ENCODE data around the gene GNPAT.

The GNPAT gene

DNA sequence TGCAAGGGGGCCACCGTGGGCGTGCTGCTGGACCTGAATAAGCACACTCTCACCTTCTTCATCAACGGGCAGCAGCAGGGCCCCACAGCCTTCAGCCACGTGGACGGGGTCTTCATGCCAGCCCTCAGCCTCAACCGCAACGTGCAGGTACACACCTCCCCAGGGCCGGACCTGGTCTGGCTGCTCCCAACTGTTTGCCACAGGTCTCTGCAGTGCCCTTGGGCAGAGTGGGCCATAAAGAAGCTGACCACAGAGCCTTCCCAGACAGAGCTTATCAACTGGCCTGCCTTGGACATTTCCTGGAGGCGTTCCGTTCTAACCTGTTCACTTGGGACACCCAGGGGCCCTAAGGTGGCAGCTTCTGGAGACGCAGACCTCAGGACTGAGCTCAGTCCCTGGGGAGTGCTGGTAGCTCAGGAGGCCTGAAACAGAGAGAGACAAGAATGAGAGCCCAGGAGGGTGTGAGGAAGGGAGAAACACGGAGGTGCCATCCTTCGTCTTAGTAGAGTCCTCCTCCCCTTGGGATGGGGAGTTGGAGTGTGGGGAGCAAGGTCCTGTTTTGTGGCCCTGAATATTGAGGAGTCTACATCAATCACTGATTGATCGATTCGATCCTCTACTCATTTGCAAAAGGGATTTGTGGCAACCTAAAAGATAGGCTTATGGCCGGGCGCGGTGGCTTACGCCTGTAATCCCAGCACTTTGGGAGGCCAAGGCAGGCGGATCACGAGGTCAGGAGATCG lies 27.0 kb upstream of the GNPAT start:
- no peak for DNase-seq (ENCODE audit: low read depth, low spot score)

- DNase-seq (ENCODE audit: low read depth, low spot score) = no peak
Observed at GRCh38 chr1:231214918-231215680, 25.9 kb upstream of the GNPAT start.

DNA sequence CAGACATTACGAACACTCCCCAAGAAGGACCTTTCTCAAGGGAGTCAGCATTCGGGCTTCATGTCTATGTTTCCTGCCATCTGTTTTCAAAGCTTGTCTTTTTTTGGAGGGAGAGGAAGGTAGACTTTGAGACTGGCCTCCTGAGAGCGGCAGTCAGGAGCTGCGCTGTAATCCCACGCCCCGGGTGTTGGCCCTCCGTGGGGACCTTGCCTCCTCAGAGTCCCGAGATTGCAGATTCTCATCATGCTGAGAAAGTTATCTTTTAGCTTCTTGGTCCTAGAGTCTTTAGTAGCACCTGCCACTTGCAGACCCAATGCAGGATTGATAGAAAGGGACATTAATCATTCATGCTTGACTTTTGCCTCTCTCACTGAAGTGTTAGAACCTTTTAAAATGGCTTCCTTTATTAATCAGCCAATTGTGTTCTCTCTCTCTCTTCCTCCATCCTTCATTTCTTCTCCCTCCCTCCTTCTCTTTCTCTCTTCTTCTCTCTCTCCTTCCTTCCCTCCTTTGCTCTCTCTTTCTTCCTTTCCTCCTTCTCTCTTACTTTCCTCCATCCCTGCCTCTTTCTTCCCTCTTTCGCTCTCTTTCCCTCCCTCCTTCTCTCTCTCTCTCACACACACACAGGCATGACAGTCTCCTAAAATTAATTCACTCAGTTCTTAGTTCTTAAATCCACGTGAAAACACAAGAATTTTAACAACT lies 25.2 kb upstream of the GNPAT start:
- no peak for DNase-seq (ENCODE audit: low read depth, low spot score)

GRCh38 chr1:231216498-231216897 lies 24.5 kb upstream of the GNPAT start:
- no peak for DNase-seq (ENCODE audit: low read depth, low spot score)

- DNase-seq (ENCODE audit: low read depth, low spot score) = no peak
Observed at GRCh38 chr1:231217056-231217455, 24.0 kb upstream of the GNPAT start.

GRCh38 chr1:231218078-231218477 lies 22.9 kb upstream of the GNPAT start:
- DNase-seq (ENCODE audit: low read depth, low spot score) = no peak

- DNase-seq (ENCODE audit: low read depth, low spot score) = no peak
Observed at GRCh38 chr1:231219422-231220401, 21.3 kb upstream of the GNPAT start.

GRCh38 chr1:231220801-231221200 lies 20.2 kb upstream of the GNPAT start:
- DNase-seq (ENCODE audit: low read depth, low spot score) = no peak

DNA sequence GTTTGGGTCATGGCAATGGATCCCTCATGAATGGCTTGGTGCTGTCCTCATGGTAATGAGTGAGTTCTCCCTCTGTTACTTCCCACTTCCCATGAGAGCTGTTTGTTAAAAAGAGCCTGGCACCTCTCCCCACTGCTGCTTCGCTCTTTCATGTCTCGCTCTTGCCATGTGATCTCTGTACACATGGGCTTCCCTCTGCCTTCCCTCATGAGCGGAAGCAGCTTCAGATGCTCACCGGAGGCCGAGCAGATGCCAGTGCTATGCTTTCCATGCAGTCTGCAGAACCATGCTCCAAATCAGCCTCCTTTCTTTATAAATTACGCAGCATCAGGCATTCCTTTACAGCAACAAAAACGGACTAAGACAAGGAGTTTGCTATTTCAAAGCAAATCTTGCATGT lies 14.9 kb upstream of the GNPAT start:
- no peak for DNase-seq (ENCODE audit: low read depth, low spot score)

DNA sequence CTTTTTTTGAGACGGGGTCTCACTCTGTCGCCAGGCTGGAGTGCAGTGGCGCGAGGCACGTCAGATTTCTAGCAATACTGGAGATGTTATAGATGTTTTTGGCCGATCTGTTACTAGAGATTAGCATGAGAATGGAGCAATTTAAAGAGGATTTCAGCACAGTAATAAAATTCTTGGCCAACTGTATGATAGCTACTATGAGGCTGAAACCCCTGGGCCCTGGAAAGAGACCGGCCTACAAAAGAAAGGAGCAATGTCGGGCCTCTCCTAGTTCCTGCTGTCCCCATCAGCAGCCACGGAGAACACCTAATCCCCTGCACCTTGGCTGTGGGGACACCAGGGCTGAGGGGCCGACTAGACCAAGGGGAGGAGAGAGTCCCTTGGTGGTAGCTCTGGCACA lies 9.5 kb upstream of the GNPAT start:
- DNase-seq (ENCODE audit: low read depth, low spot score) = no peak

GRCh38 chr1:231232870-231233734 lies 7.9 kb upstream of the GNPAT start:
- DNase-seq (ENCODE audit: low read depth, low spot score) = no peak

DNA sequence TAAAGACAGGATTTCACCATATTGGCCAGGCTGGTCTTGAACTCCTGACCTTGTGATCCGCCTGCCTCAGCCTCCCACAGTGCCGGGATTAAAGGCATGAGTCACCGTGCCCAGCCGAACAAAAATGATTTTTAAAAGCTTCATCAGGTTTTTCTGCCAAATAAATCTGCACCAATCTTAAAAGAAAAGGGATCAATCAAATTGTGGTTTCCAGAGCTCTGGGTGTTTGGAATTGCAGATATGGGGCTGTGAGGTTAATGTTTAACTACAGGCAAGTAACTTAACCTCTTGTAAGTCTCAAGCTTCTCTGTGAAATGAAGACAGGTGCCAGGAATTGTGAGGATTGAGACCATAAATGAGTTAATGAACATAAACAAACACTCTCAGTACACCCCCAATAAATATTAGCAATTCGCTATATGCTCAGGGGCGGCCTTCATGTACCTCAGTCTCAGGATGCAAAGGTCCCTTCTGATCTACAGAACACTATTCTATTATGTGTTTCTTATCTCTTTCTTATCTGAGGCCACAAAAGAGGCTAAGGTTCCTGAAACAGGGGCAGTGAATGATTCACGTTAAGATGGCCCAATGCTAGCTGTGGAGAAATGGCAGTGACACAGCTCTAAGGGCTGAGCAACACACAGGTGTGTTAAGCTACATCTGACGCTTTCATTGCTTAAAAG lies 7.1 kb upstream of the GNPAT start:
- DNase-seq (ENCODE audit: low read depth, low spot score) = no peak

DNA sequence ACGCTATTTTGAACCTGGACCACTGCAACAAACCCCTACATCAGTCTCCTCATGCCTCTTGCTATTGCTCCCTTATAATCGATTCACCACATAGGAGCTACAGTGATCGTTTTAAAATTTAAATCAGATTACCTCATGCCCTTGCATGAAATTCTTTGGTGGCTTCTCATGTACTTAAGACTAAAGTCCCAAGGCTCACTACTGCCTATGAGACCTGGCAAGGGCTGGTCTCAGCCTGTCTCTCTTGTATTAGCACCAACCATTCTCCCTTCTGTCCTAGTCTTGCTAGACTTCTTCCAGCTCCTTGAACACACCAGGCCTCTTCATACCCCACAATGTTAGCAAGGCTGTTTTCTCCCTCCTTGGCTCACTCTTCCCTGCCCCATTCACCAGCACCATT lies 6.5 kb upstream of the GNPAT start:
- DNase-seq (ENCODE audit: low read depth, low spot score) = no peak

GRCh38 chr1:231235526-231236207 lies 5.3 kb upstream of the GNPAT start:
- DNase-seq (ENCODE audit: low read depth, low spot score) = no peak

DNA sequence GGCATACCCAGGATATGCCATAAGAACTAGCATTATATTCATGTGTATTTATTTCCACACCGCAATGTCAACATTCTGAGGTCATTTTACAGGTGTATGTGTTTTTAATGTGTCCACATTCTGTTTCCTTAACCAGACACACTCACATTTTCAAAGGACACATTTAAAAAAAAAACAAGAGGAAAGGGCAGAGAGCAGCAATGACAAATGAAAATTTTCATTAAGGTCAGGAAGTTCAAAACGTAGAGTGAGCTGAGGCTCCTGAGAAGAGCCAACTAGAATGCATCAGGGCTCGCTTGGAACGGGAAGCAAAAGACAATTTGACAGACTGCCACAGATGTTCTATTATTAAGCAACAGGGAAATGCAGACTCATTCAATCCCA lies 4.8 kb upstream of the GNPAT start:
- DNase-seq (ENCODE audit: low read depth, low spot score) = no peak

GRCh38 chr1:231236938-231237337 lies 4.1 kb upstream of the GNPAT start:
- DNase-seq (ENCODE audit: low read depth, low spot score) = no peak

DNA sequence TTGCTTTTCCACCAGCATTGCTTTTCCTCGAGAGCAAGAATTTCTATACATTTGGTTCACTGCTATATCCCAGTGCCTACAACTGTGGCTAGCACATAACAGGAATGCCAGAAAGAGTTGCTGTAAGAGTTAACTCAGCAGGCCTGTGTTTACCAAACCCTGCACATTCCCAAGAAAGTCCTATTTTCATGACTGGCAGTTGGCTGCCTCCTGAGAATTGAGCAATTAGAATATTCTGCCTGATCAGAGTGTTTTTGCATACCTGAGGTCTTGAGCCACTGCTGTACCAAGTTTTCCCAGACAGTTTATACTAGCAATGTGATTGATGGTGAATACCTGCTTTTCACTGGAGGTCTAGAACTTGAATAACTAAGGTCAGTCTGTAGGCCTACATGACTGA lies 2.7 kb upstream of the GNPAT start:
- DNase-seq (ENCODE audit: low read depth, low spot score) = no peak

DNA sequence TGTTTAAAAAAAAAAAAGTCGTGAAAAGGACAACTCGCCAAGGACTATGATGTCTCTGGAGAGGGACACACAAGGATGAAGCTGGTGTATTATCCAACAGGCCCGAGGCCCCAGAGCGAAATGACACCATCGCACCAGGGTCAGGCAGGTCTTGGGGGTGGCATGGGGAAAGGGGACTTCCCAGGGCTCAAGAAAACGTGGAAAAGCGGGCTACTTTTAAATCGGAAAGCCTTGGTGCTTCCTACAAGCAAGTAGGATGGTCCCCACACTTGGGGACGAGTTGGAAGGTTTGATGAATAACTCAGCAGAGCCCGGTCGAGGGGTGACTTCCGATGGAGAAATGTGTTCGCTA lies 505 bp upstream of the GNPAT start:
- DNase-seq (ENCODE audit: low read depth, low spot score) = no peak

DNA sequence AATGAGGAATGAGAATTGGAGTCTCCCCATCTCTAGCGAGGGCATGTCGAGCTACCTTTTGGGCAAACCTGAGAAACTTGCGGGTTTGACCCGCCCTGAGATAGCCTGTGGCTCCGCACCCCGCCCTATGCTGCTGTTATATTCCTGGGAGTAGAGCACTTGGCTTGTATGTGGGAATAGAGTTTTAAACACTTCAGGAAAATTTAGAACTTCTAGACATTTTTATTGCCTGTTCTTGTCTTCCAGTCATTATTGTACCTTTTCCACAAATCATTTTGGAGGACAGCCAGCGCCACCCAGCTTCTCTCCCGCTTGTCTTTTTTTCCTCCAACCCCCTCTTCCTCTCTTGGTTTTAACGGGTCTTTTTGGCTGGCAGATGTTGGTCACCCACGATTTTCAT lies 738 bp downstream of the GNPAT start:
- no peak for DNase-seq (ENCODE audit: low read depth, low spot score)

Data from activated CD4-positive, CD25-positive, alpha-beta regulatory T cell treated with anti-CD3 and anti-CD28 coated beads, Interleukin-2, amount 50 U/mL, for 16 hours (primary cell).